ENCODE results near the gene NCAM2. TPM values are rescaled to one million over a fixed set of nuclear protein-coding genes. Genes with fewer than 3 reads are reported as not detected.
A peak's percentile ranks its signal among the peaks of the same experiment; 100 is the strongest.

Gene NCAM2
- total and polyA plus RNA-seq, 2 experiments from 2014 or later, result 0.36 to 0.83 TPM

GRCh38 chr21:21018821-21019220 is 20.6 kb downstream of the NCAM2 start:
- Histone ChIP-seq H3F3A (replicated peaks; ENCODE audit: low read depth) (no peaks in the 10 kb centered on the region), H2AFZ (no peak overlapping the region), H3K9me2 (ENCODE audit: insufficient read depth) (no peaks in the 10 kb centered on the region), H3K4me2 (no peak overlapping the region), H3K4me1 (ENCODE audit: insufficient read depth) (peaks cover 28% of the 10 kb centered on the region), H3K79me2 (replicated peaks; ENCODE audit: insufficient read depth) (no peaks in the 10 kb centered on the region), H3K4me3 (no peak overlapping the region), H3K36me3 (ENCODE audit: insufficient read depth) (no peaks in the 10 kb centered on the region), H3K27ac (ENCODE audit: low read depth) (no peak overlapping the region), H4K20me1 (replicated peaks; ENCODE audit: insufficient read depth) (no peaks in the 10 kb centered on the region), H3K27me3 (ENCODE audit: insufficient read depth) (no peaks in the 10 kb centered on the region)
- TF ChIP-seq JUNB (IDR thresholded peaks at IDR 0.05; ENCODE audit: unreplicated experiment) (no peak), EZH2phosphoT487 (IDR thresholded peaks at IDR 0.05; ENCODE audit: unreplicated experiment) (no peak), ZNF331 (CRISPR knock-in tag; IDR thresholded peaks at IDR 0.05; ENCODE audit: low read depth) (no peak), EZH2 (IDR thresholded peaks at IDR 0.05; ENCODE audit: low read depth, unreplicated experiment) (no peak)
- no peaks in the 10 kb centered on the region for H3K9me3 Mint-ChIP-seq
- peaks cover 4% of the 10 kb centered on the region for H3K27me3 Mint-ChIP-seq (ENCODE audit: insufficient read depth, low read depth, poor library complexity)
- H3K36me3 Mint-ChIP-seq (ENCODE audit: low read depth), result no peaks in the 10 kb centered on the region
- DNase-seq (ENCODE audit: low spot score) (peak; percentile 14), ATAC-seq (no peak)
- H3K4me3 Mint-ChIP-seq, result no peak overlapping the region
- peaks cover 31% of the 10 kb centered on the region for H3K4me1 Mint-ChIP-seq
- H3K27ac Mint-ChIP-seq, result no peak overlapping the region

DNA sequence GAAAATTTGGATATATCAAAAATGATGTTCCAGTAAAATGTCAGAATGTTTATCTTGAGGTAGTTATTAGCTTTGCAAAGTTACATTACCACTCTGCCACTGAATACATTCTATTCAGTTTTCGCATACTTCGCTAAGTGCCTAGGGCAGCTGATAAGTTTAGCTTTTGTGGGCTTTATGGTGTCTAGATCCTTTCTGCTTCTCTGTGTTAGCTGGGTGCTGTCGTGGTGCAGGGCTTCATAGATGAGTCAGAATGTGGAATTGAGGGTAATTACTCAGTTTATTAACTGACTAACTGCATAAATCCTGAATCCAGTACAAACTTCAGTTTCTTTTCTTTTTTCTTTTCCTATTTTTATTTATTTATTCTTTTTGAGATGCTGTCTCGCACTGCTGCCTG is 21.5 kb downstream of the NCAM2 start:
- Histone ChIP-seq H3K9me2 (ENCODE audit: insufficient read depth) (no peaks in the 10 kb centered on the region), H3K27me3 (ENCODE audit: insufficient read depth) (no peaks in the 10 kb centered on the region), H3K36me3 (ENCODE audit: insufficient read depth) (no peaks in the 10 kb centered on the region), H3K4me1 (ENCODE audit: insufficient read depth) (peaks cover 28% of the 10 kb centered on the region), H4K20me1 (replicated peaks; ENCODE audit: insufficient read depth) (no peaks in the 10 kb centered on the region), H3K79me2 (replicated peaks; ENCODE audit: insufficient read depth) (no peaks in the 10 kb centered on the region), H3K4me2 (no peak overlapping the region), H3K27ac (ENCODE audit: low read depth) (no peak overlapping the region), H2AFZ (no peak overlapping the region), H3K4me3 (no peak overlapping the region), H3F3A (replicated peaks; ENCODE audit: low read depth) (no peaks in the 10 kb centered on the region)
- H3K27ac Mint-ChIP-seq, result no peak overlapping the region
- H3K4me1 Mint-ChIP-seq, result peaks cover 33% of the 10 kb centered on the region
- H3K27me3 Mint-ChIP-seq (ENCODE audit: insufficient read depth, low read depth, poor library complexity), result peaks cover 4% of the 10 kb centered on the region
- H3K4me3 Mint-ChIP-seq, result no peak overlapping the region
- ATAC-seq (no peak), DNase-seq (ENCODE audit: low spot score) (no peak)
- H3K36me3 Mint-ChIP-seq (ENCODE audit: low read depth), result no peaks in the 10 kb centered on the region
- no peaks in the 10 kb centered on the region for H3K9me3 Mint-ChIP-seq
- TF ChIP-seq JUNB (IDR thresholded peaks at IDR 0.05; ENCODE audit: unreplicated experiment) (no peak), CREB1 (CRISPR knock-in tag; IDR thresholded peaks at IDR 0.05; ENCODE audit: low read depth) (no peak), ZNF114 (CRISPR knock-in tag; IDR thresholded peaks at IDR 0.05) (no peak), EZH2phosphoT487 (IDR thresholded peaks at IDR 0.05; ENCODE audit: unreplicated experiment) (no peak), EZH2 (IDR thresholded peaks at IDR 0.05; ENCODE audit: low read depth, unreplicated experiment) (no peak), STAT1 (IDR thresholded peaks at IDR 0.05; ENCODE audit: unreplicated experiment) (no peak), POLR2AphosphoS5 (IDR thresholded peaks at IDR 0.05; ENCODE audit: low read depth) (no peak), NANOG (IDR thresholded peaks at IDR 0.05; ENCODE audit: borderline replicate concordance) (no peak), ZNF331 (CRISPR knock-in tag; IDR thresholded peaks at IDR 0.05; ENCODE audit: low read depth) (no peak)
- TF ChIP-seq, protein P1, sequence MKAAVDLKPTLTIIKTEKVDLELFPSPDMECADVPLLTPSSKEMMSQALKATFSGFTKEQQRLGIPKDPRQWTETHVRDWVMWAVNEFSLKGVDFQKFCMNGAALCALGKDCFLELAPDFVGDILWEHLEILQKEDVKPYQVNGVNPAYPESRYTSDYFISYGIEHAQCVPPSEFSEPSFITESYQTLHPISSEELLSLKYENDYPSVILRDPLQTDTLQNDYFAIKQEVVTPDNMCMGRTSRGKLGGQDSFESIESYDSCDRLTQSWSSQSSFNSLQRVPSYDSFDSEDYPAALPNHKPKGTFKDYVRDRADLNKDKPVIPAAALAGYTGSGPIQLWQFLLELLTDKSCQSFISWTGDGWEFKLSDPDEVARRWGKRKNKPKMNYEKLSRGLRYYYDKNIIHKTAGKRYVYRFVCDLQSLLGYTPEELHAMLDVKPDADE (IDR thresholded peaks at IDR 0.05), result no peak
- TF ChIP-seq, protein P2, sequence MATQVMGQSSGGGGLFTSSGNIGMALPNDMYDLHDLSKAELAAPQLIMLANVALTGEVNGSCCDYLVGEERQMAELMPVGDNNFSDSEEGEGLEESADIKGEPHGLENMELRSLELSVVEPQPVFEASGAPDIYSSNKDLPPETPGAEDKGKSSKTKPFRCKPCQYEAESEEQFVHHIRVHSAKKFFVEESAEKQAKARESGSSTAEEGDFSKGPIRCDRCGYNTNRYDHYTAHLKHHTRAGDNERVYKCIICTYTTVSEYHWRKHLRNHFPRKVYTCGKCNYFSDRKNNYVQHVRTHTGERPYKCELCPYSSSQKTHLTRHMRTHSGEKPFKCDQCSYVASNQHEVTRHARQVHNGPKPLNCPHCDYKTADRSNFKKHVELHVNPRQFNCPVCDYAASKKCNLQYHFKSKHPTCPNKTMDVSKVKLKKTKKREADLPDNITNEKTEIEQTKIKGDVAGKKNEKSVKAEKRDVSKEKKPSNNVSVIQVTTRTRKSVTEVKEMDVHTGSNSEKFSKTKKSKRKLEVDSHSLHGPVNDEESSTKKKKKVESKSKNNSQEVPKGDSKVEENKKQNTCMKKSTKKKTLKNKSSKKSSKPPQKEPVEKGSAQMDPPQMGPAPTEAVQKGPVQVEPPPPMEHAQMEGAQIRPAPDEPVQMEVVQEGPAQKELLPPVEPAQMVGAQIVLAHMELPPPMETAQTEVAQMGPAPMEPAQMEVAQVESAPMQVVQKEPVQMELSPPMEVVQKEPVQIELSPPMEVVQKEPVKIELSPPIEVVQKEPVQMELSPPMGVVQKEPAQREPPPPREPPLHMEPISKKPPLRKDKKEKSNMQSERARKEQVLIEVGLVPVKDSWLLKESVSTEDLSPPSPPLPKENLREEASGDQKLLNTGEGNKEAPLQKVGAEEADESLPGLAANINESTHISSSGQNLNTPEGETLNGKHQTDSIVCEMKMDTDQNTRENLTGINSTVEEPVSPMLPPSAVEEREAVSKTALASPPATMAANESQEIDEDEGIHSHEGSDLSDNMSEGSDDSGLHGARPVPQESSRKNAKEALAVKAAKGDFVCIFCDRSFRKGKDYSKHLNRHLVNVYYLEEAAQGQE (IDR thresholded peaks at IDR 0.05; ENCODE audit: unreplicated experiment), result no peak
- TF ChIP-seq, protein P3, sequence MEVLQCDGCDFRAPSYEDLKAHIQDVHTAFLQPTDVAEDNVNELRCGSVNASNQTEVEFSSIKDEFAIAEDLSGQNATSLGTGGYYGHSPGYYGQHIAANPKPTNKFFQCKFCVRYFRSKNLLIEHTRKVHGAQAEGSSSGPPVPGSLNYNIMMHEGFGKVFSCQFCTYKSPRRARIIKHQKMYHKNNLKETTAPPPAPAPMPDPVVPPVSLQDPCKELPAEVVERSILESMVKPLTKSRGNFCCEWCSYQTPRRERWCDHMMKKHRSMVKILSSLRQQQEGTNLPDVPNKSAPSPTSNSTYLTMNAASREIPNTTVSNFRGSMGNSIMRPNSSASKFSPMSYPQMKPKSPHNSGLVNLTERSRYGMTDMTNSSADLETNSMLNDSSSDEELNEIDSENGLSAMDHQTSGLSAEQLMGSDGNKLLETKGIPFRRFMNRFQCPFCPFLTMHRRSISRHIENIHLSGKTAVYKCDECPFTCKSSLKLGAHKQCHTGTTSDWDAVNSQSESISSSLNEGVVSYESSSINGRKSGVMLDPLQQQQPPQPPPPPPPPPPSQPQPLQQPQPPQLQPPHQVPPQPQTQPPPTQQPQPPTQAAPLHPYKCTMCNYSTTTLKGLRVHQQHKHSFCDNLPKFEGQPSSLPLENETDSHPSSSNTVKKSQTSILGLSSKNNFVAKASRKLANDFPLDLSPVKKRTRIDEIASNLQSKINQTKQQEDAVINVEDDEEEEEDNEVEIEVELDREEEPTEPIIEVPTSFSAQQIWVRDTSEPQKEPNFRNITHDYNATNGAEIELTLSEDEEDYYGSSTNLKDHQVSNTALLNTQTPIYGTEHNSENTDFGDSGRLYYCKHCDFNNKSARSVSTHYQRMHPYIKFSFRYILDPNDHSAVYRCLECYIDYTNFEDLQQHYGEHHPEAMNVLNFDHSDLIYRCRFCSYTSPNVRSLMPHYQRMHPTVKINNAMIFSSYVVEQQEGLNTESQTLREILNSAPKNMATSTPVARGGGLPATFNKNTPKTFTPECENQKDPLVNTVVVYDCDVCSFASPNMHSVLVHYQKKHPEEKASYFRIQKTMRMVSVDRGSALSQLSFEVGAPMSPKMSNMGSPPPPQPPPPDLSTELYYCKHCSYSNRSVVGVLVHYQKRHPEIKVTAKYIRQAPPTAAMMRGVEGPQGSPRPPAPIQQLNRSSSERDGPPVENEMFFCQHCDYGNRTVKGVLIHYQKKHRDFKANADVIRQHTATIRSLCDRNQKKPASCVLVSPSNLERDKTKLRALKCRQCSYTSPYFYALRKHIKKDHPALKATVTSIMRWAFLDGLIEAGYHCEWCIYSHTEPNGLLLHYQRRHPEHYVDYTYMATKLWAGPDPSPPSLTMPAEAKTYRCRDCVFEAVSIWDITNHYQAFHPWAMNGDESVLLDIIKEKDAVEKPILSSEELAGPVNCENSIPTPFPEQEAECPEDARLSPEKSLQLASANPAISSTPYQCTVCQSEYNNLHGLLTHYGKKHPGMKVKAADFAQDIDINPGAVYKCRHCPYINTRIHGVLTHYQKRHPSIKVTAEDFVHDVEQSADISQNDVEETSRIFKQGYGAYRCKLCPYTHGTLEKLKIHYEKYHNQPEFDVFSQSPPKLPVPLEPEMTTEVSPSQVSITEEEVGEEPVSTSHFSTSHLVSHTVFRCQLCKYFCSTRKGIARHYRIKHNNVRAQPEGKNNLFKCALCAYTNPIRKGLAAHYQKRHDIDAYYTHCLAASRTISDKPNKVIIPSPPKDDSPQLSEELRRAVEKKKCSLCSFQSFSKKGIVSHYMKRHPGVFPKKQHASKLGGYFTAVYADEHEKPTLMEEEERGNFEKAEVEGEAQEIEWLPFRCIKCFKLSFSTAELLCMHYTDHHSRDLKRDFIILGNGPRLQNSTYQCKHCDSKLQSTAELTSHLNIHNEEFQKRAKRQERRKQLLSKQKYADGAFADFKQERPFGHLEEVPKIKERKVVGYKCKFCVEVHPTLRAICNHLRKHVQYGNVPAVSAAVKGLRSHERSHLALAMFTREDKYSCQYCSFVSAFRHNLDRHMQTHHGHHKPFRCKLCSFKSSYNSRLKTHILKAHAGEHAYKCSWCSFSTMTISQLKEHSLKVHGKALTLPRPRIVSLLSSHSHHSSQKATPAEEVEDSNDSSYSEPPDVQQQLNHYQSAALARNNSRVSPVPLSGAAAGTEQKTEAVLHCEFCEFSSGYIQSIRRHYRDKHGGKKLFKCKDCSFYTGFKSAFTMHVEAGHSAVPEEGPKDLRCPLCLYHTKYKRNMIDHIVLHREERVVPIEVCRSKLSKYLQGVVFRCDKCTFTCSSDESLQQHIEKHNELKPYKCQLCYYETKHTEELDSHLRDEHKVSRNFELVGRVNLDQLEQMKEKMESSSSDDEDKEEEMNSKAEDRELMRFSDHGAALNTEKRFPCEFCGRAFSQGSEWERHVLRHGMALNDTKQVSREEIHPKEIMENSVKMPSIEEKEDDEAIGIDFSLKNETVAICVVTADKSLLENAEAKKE (CRISPR knock-in tag; IDR thresholded peaks at IDR 0.05), result no peak

Measured in GM23338 (cell line).